ENCODE data around the gene STARD7.

- TF ChIP-seq, protein P1, sequence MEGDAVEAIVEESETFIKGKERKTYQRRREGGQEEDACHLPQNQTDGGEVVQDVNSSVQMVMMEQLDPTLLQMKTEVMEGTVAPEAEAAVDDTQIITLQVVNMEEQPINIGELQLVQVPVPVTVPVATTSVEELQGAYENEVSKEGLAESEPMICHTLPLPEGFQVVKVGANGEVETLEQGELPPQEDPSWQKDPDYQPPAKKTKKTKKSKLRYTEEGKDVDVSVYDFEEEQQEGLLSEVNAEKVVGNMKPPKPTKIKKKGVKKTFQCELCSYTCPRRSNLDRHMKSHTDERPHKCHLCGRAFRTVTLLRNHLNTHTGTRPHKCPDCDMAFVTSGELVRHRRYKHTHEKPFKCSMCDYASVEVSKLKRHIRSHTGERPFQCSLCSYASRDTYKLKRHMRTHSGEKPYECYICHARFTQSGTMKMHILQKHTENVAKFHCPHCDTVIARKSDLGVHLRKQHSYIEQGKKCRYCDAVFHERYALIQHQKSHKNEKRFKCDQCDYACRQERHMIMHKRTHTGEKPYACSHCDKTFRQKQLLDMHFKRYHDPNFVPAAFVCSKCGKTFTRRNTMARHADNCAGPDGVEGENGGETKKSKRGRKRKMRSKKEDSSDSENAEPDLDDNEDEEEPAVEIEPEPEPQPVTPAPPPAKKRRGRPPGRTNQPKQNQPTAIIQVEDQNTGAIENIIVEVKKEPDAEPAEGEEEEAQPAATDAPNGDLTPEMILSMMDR (IDR thresholded peaks at IDR 0.05) = no peak
- no peak for TF ChIP-seq POLR2A (IDR thresholded peaks at IDR 0.05)
- TF ChIP-seq POLR2AphosphoS5 (IDR thresholded peaks at IDR 0.05) = no peak
- no peak for TF ChIP-seq EP300 (IDR thresholded peaks at IDR 0.05)
Measured at GRCh38 chr2:96214554-96214953, 5.9 kb upstream of the STARD7 start.
